K562 (cell line): ENCODE results near the gene PLA2G2C. TPM values are rescaled to one million over a fixed set of nuclear protein-coding genes. Genes with fewer than 3 reads are reported as not detected.

Experiments
- CBX1 ChIP-seq: sonication (generic); IDR thresholded peaks from 2 replicates; pipeline ENCODE4 v1.6.1; 2016; ENCODE audit warnings: antibody characterized with exemption, low read depth, mild to moderate bottlenecking
- CBX3 ChIP-seq, 2 experiments: IDR thresholded peaks; 1 replicate in 1 of 2; 2 replicates in 1 of 2; pipeline ENCODE4 v1.6.1; 2012; ENCODE audit warnings: inconsistent platforms in 2 of 2, low read length in 2 of 2, borderline replicate concordance in 1 of 2, control low read depth in 1 of 2
- ESRRA ChIP-seq: fragments of 450-650 bp; IDR thresholded peaks from 2 replicates; pipeline ENCODE4 v1.6.1; 2014; ENCODE audit warnings: low read depth, mild to moderate bottlenecking, moderate library complexity, borderline replicate concordance
- FOXP1 ChIP-seq: sonication (generic); formaldehyde crosslinking; IDR thresholded peaks from 2 replicates; pipeline ENCODE4 v1.8.0; 2022; ENCODE audit warnings: mild to moderate bottlenecking, missing genetic modification reagents
- GTF2F1 ChIP-seq: IDR thresholded peaks from 2 replicates; pipeline ENCODE4 v1.6.1; 2011; ENCODE audit warnings: low read depth, low read length, improper control_type of control experiment
- HCFC1 ChIP-seq: IDR thresholded peaks from 2 replicates; pipeline ENCODE4 v1.6.1; 2012; ENCODE audit warnings: low read depth, low read length, improper control_type of control experiment
- HLTF ChIP-seq: fragments of 450-650 bp; IDR thresholded peaks from 2 replicates; pipeline ENCODE4 v1.6.1; 2016
- HNRNPH1 ChIP-seq: fragments of 200-400 bp; formaldehyde crosslinking; optimal IDR thresholded peaks from 2 replicates; pipeline ENCODE3; 2017; ENCODE audit warnings: low read depth, mild to moderate bottlenecking, low read length, moderate library complexity
- MTA1 ChIP-seq: fragments of 450-650 bp; IDR thresholded peaks from 2 replicates; pipeline ENCODE4 v1.6.1; 2017; ENCODE audit warnings: borderline replicate concordance
- MTA3 ChIP-seq: fragments of 450-650 bp; formaldehyde crosslinking; IDR thresholded peaks from 2 replicates; pipeline ENCODE4 v1.6.1; 2017; ENCODE audit warnings: mild to moderate bottlenecking, borderline replicate concordance
- NRF1 ChIP-seq, 2 experiments: fragments of 450-650 bp; IDR thresholded peaks in 1 of 2; conservative IDR thresholded peaks in 1 of 2; 2 replicates each; pipeline ENCODE4 v1.6.1; 2014; ENCODE audit warnings: mild to moderate bottlenecking in 2 of 2
- POLR2B ChIP-seq: fragments of 450-650 bp; IDR thresholded peaks from 2 replicates; pipeline ENCODE4 v1.6.1; 2018; ENCODE audit warnings: low read depth; ENCODE audit not compliant: partially characterized antibody
- SIRT6 ChIP-seq: IDR thresholded peaks from one replicate; pipeline ENCODE4 v1.6.1; 2012; ENCODE audit warnings: low read depth, mild to moderate bottlenecking, control low read depth, inconsistent platforms, low read length, moderate library complexity
- TGIF2 ChIP-seq: sonication (generic); formaldehyde crosslinking; IDR thresholded peaks from 2 replicates; pipeline ENCODE4 v1.8.1; 2022; ENCODE audit warnings: mild to moderate bottlenecking, missing genetic modification reagents, moderate library complexity
- THRAP3 ChIP-seq: fragments of 450-650 bp; IDR thresholded peaks from 2 replicates; pipeline ENCODE4 v1.6.1; 2016; ENCODE audit warnings: mild to moderate bottlenecking, inconsistent platforms, borderline replicate concordance
- TRIM28 ChIP-seq: fragments of 450-650 bp; IDR thresholded peaks from 2 replicates; pipeline ENCODE4 v1.6.1; 2017
- ZBTB12 ChIP-seq: fragments of 250-450 bp; sonication (Bioruptor Pico); IDR thresholded peaks from 2 replicates; pipeline ENCODE4 v1.4.0; 2020
- ZNF134 ChIP-seq: fragments of 250-450 bp; sonication (Bioruptor Pico); conservative IDR thresholded peaks from 2 replicates; pipeline ENCODE4 v1.4.0; 2020
- ZNF184 ChIP-seq: sonication (generic); formaldehyde crosslinking; IDR thresholded peaks from 2 replicates; pipeline ENCODE4 v1.5.0; 2020; ENCODE audit warnings: missing genetic modification reagents
- ZNF280A ChIP-seq: fragments of 450-650 bp; IDR thresholded peaks from 2 replicates; pipeline ENCODE4 v1.6.1; 2018; ENCODE audit warnings: mild to moderate bottlenecking, low read depth; ENCODE audit not compliant: partially characterized antibody
- ZNF449 ChIP-seq: fragments of 250-450 bp; sonication (Bioruptor Pico); IDR thresholded peaks from 2 replicates; pipeline ENCODE4 v1.8.0; 2022; ENCODE audit warnings: moderate library complexity, mild to moderate bottlenecking, inconsistent platforms
- ZNF717 ChIP-seq: fragments of 250-450 bp; sonication (Bioruptor Pico); IDR thresholded peaks from 2 replicates; pipeline ENCODE4 v1.5.0; 2021
- ZSCAN29 ChIP-seq: fragments of 450-650 bp; IDR thresholded peaks from 2 replicates; pipeline ENCODE4 v1.6.1; 2017
- polyA plus RNA-seq, 8 experiments: library from polyadenylated mRNA; depleted of rRNA in 4 of 8; stranded (reverse) in 5 of 8; unstranded in 3 of 8; fragments of >200 nt; fragmentation: Nextera tagmentation in 2 of 8; fragmentation: Illumina TruSeq in 1 of 8; extraction: Ambion mirVana in 2 of 8; extraction: Trizol in 1 of 8; gene quantifications; 2 replicates each; pipeline versions ENCODE4 v1.2.1 to v1.2.3, GENCODE V29; 2011 to 2014; ENCODE audit warnings: inconsistent platforms in 1 of 8, missing spikeins in 1 of 8
- total RNA-seq, 7 experiments: library from RNA; depleted of rRNA in 6 of 7; stranded (reverse); fragments of >200 nt in 6 of 7; fragmentation: Illumina TruSeq in 2 of 7; extraction: Trizol in 2 of 7; gene quantifications; 2 replicates each; pipeline versions ENCODE4 v1.2.1 to v1.2.3, GENCODE V29; 2011 to 2021; ENCODE audit warnings: low replicate concordance in 1 of 7
- TF ChIP-seq, protein P1 (sequence below): fragments of 250-450 bp; sonication (Bioruptor Pico); IDR thresholded peaks from 2 replicates; pipeline ENCODE4 v1.5.1; 2021; ENCODE audit warnings: mild to moderate bottlenecking

The PLA2G2C gene
- total and polyA plus RNA-seq, 9 of the 15 experiments (the other 6 are each of a cell fraction or from before 2014, with no cell fraction given) = 0.14 to 0.49 (median 0.21) TPM

DNA sequence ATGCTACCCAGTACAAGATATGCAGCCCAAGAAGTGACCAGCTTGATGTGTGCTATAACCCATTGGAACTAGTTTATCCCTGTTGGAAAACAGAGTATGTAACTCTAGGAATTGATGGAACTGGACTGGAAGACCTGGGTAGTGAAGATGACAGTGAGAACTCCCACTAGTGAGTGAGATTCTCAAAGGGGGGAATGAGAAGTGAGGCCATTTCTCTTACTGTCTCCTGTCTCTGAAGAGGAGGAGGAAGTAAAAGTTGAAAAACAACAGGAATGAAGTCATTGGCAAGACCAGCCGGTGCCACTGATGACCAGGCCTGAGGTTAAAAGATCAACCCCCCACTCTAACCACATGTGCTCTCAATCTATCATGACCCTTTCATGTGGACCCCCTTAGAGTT lies 26.3 kb downstream of the PLA2G2C start (continued):
- TF ChIP-seq ZNF449 (CRISPR knock-in tag) = no peak
- no peak for TF ChIP-seq ZNF717
- peak; percentile 92 for TF ChIP-seq ZNF280A
- TF ChIP-seq CBX1 = peak; percentile 94; the same call in 1 of the 2 replicates
- peak; percentile 57; the same call in 1 of the 2 replicates for TF ChIP-seq HLTF
- TF ChIP-seq ESRRA = no peak
- TF ChIP-seq POLR2B = no peak
- no peak for TF ChIP-seq ZSCAN29
- TF ChIP-seq MTA1 = no peak
- TF ChIP-seq, protein P1, sequence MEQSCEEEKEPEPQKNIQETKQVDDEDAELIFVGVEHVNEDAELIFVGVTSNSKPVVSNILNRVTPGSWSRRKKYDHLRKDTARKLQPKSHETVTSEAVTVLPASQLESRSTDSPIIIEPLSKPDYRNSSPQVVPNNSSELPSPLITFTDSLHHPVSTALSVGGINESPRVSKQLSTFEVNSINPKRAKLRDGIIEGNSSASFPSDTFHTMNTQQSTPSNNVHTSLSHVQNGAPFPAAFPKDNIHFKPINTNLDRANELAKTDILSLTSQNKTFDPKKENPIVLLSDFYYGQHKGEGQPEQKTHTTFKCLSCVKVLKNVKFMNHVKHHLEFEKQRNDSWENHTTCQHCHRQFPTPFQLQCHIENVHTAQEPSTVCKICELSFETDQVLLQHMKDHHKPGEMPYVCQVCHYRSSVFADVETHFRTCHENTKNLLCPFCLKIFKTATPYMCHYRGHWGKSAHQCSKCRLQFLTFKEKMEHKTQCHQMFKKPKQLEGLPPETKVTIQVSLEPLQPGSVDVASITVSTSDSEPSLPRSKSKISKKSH (CRISPR knock-in tag) = peak; percentile 77; the same call in 1 of the 2 replicates
- TF ChIP-seq FOXP1 (CRISPR knock-in tag) = no peak
- TF ChIP-seq ZNF184 (CRISPR knock-in tag) = no peak
- TF ChIP-seq CBX3 (IDR thresholded peaks at IDR 0.05; ENCODE audit: borderline replicate concordance in 1 of 2, low read length in 2 of 2) = peak in 1 of 2 experiments; percentile 97; a peak in 2 of 3 replicates
- TF ChIP-seq ZBTB12 = no peak
- TF ChIP-seq MTA3 = 0 out of 2 replicates have a peak, but pooled peaks have one; percentile 31
- TF ChIP-seq HNRNPH1 = no peak
- no peak for TF ChIP-seq ZNF134 (CRISPR knock-in tag)
- no peak for TF ChIP-seq THRAP3
- TF ChIP-seq TGIF2 (CRISPR knock-in tag) = no peak
- no peak for TF ChIP-seq GTF2F1
- no peak for TF ChIP-seq NRF1 (conservative IDR thresholded peaks at IDR 0.05 in 1 of 2, IDR thresholded peaks at IDR 0.05 in 1 of 2)
- TF ChIP-seq HCFC1 = no peak
- no peak for TF ChIP-seq SIRT6
- peak; percentile 98 for TF ChIP-seq TRIM28
